Measurements from ENCODE around the gene CYP51A1. TPM values are rescaled to one million over a fixed set of nuclear protein-coding genes. Genes with fewer than 3 reads are reported as not detected.

CYP51A1 gene
- total RNA-seq, 1 donor from 2014 or later, result 130 TPM

DNA sequence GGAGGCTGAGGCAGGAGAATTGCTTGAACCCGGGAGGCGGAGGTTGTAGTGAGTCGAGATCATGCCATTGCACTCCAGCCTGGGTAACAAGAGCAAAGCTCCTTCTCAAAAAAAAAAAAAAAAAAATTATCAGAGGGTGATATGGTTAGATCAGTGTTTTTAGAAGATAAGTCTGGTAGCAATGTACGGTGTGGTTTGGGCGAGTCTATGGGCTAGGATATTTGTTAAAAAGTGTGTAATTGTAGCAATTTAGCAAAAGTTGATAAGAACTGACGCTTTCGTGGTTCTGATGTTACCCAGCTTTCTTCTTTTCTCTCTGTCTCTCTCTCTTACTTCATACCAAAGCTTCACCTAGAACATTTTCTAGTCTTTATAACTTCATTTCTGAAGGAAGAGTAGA is 6.9 kb upstream of the CYP51A1 start:
- Histone ChIP-seq H3K4me1 (no peaks in the 10 kb centered on the region), H3K9ac (no peak overlapping the region), H3K27me3 (no peaks in the 10 kb centered on the region), H3K4me3 (no peak overlapping the region), H3K4me2 (no peak overlapping the region), H3K27ac (no peak overlapping the region), H3F3A (ENCODE audit: low read depth) (no peaks in the 10 kb centered on the region), H3K36me3 (no peaks in the 10 kb centered on the region), H4K20me1 (ENCODE audit: low read depth) (no peaks in the 10 kb centered on the region), H3K79me2 (ENCODE audit: low read depth) (no peaks in the 10 kb centered on the region), H3K9me3 (ENCODE audit: low read depth) (no peaks in the 10 kb centered on the region), H2AFZ (replicated peaks) (no peak overlapping the region)
- Mint-ChIP-seq H3K27me3 (ENCODE audit: insufficient read depth, low read depth) (peaks cover 5% of the 10 kb centered on the region), H3K36me3 (peaks cover 5% of the 10 kb centered on the region), H3K27ac (no peak overlapping the region), H3K4me3 (no peak overlapping the region), H3K9me3 (peaks cover 14% of the 10 kb centered on the region), H3K4me1 (no peaks in the 10 kb centered on the region)
- TF ChIP-seq EZH2phosphoT487 (IDR thresholded peaks at IDR 0.05) (no peak), EZH2 (IDR thresholded peaks at IDR 0.05) (no peak)
- TF ChIP-seq, protein P1, sequence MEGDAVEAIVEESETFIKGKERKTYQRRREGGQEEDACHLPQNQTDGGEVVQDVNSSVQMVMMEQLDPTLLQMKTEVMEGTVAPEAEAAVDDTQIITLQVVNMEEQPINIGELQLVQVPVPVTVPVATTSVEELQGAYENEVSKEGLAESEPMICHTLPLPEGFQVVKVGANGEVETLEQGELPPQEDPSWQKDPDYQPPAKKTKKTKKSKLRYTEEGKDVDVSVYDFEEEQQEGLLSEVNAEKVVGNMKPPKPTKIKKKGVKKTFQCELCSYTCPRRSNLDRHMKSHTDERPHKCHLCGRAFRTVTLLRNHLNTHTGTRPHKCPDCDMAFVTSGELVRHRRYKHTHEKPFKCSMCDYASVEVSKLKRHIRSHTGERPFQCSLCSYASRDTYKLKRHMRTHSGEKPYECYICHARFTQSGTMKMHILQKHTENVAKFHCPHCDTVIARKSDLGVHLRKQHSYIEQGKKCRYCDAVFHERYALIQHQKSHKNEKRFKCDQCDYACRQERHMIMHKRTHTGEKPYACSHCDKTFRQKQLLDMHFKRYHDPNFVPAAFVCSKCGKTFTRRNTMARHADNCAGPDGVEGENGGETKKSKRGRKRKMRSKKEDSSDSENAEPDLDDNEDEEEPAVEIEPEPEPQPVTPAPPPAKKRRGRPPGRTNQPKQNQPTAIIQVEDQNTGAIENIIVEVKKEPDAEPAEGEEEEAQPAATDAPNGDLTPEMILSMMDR (IDR thresholded peaks at IDR 0.05), result no peak
- DNase-seq (ENCODE audit: low spot score), result no peak

DNA sequence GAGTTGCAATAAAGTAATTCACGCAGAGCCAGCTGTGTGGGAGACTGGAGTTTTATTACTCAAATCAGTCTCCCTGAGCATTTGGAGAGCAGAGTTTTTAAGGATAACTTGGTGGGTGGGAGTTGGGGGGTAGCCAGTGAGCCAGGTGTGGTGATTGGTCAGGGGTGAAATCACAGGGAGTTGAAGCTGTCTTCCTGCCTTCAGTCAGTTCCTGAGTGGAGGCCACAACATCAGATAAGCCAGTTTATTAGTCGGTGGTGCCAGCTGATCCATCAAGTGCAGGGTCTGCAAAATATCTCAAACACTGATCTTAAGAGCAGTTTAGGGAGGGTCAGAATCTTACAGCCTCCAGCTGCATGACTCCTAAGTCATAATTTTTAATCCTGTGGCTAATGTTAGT is 3.3 kb upstream of the CYP51A1 start:
- TF ChIP-seq, protein P1 (IDR thresholded peaks at IDR 0.05), result no peak
- no peak for TF ChIP-seq EZH2 (IDR thresholded peaks at IDR 0.05)
- no peak for TF ChIP-seq EZH2phosphoT487 (IDR thresholded peaks at IDR 0.05)
- H3K27me3 ChIP-seq, result no peaks in the 10 kb centered on the region
- H3K27me3 Mint-ChIP-seq (ENCODE audit: insufficient read depth, low read depth), result peaks cover 13% of the 10 kb centered on the region
- H3K4me1 Mint-ChIP-seq, result peaks cover 19% of the 10 kb centered on the region
- H3K9me3 ChIP-seq (ENCODE audit: low read depth), result no peaks in the 10 kb centered on the region
- H3K27ac ChIP-seq, result no peak overlapping the region
- H2AFZ ChIP-seq (replicated peaks), result no peak overlapping the region
- H3K4me3 ChIP-seq, result no peak overlapping the region
- peaks cover 17% of the 10 kb centered on the region for H3K9me3 Mint-ChIP-seq
- no peak overlapping the region for H3K27ac Mint-ChIP-seq
- no peaks in the 10 kb centered on the region for H3K36me3 ChIP-seq
- peaks cover 19% of the 10 kb centered on the region for H3F3A ChIP-seq (ENCODE audit: low read depth)
- no peak overlapping the region for H3K9ac ChIP-seq
- no peak overlapping the region for H3K4me3 Mint-ChIP-seq
- DNase-seq (ENCODE audit: low spot score), result no peak
- peaks cover 17% of the 10 kb centered on the region for H3K79me2 ChIP-seq (ENCODE audit: low read depth)
- H3K4me2 ChIP-seq, result no peak overlapping the region
- H3K4me1 ChIP-seq, result peaks cover 13% of the 10 kb centered on the region
- peaks cover 12% of the 10 kb centered on the region for H3K36me3 Mint-ChIP-seq
- H4K20me1 ChIP-seq (ENCODE audit: low read depth), result peaks cover 9% of the 10 kb centered on the region

DNA sequence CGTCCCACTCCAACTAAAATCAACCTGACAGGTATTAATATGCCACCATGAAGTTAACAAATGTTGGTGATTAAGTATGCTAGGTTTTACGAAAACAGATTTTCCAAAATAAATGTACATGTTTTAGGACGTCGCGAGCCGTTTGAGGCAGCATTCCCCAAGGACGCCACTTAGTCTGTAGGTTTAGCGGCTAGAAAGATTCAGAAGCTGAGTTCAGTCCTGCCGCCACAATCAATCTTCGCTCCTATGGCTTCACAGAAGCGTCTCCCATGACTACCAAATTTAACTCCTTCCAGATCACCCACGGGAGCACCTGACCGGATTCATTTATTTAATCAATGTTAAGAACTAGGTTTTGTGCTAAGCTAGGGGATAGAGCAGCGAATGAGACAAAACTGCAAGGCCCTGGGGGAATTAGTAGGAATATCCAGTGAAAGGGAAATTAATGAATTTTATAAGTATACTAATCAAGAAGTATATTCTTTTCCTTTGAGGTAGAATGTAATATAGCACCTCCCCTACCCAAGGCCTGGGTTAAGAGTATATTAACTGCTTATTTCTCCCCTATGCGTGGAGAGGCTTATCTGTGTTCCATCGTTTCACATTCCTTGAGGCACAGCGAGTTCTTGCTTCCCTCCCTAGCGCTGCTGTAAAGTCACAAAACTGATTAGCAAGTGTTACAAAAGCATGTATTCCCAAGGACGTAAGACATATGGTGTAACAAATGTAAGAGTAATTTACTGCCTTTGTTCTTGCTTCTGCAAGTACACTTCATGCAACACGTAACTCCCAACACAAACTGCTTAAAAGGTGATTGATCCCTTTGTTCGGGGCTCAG is 994 bp upstream of the CYP51A1 start:
- DNase-seq (ENCODE audit: low spot score), result peak; percentile 59
- Mint-ChIP-seq H3K36me3 (peaks cover 23% of the 10 kb centered on the region), H3K27me3 (ENCODE audit: insufficient read depth, low read depth) (peaks cover 11% of the 10 kb centered on the region), H3K4me1 (peaks cover 31% of the 10 kb centered on the region), H3K27ac (peak overlapping the region; percentile 100), H3K9me3 (peaks cover 10% of the 10 kb centered on the region), H3K4me3 (peak overlapping the region; percentile 99)
- peaks cover 31% of the 10 kb centered on the region for H4K20me1 ChIP-seq (ENCODE audit: low read depth)
- peaks cover 40% of the 10 kb centered on the region for H3K79me2 ChIP-seq (ENCODE audit: low read depth)
- peak overlapping the region; percentile 99 for H2AFZ ChIP-seq (replicated peaks)
- H3K36me3 ChIP-seq, result peaks cover 13% of the 10 kb centered on the region
- TF ChIP-seq, protein P1 (IDR thresholded peaks at IDR 0.05), result no peak
- no peak for TF ChIP-seq EZH2phosphoT487 (IDR thresholded peaks at IDR 0.05)
- TF ChIP-seq EZH2 (IDR thresholded peaks at IDR 0.05), result no peak
- peak overlapping the region; percentile 96 for H3K27ac ChIP-seq
- H3K4me1 ChIP-seq, result peaks cover 24% of the 10 kb centered on the region
- H3K4me2 ChIP-seq, result peak overlapping the region; percentile 81
- peak overlapping the region; percentile 95 for H3K4me3 ChIP-seq
- no peaks in the 10 kb centered on the region for H3K27me3 ChIP-seq
- peak overlapping the region; percentile 93 for H3K9ac ChIP-seq
- H3K9me3 ChIP-seq (ENCODE audit: low read depth), result no peaks in the 10 kb centered on the region
- peaks cover 19% of the 10 kb centered on the region for H3F3A ChIP-seq (ENCODE audit: low read depth)

Data from neural progenitor cell (in vitro differentiated cells).